Suprapubic skin (tissue), 4 donors: ENCODE measurements around the gene TRPC4. TPM values are rescaled to one million over a fixed set of nuclear protein-coding genes. Genes with fewer than 3 reads are reported as not detected.

ENCODE experiments used
- DNase-seq, 2 donors: peaks; one replicate each; pipeline ENCODE4 v3.0.0-alpha.2; 2019; ENCODE audit warnings: low spot score in 2 of 2
- H3K27ac ChIP-seq: fragments of 200-600 bp; sonication (generic); one replicate; pipeline ENCODE4 v1.5.1; 2019
- H3K27me3 ChIP-seq: fragments of 200-600 bp; sonication (generic); one replicate; pipeline ENCODE4 v1.5.1; 2019
- H3K36me3 ChIP-seq: fragments of 200-600 bp; sonication (generic); one replicate; pipeline ENCODE4 v1.5.1; 2019
- H3K4me1 ChIP-seq: fragments of 200-600 bp; sonication (generic); one replicate; pipeline ENCODE4 v1.5.1; 2019
- H3K4me3 ChIP-seq: fragments of 200-600 bp; sonication (generic); one replicate; pipeline ENCODE4 v1.5.1; 2019; ENCODE audit warnings: mild to moderate bottlenecking
- H3K9me3 ChIP-seq: fragments of 200-600 bp; sonication (generic); one replicate; pipeline ENCODE4 v1.5.1; 2019
- EP300 ChIP-seq: sonication (generic); formaldehyde crosslinking; IDR thresholded peaks from one replicate; pipeline ENCODE4 v1.6.1; 2017; ENCODE audit warnings: antibody characterized with exemption
- POLR2A ChIP-seq, 2 donors: fragments of 450-650 bp; IDR thresholded peaks; one replicate each; pipeline ENCODE4 v1.6.1; 2017; ENCODE audit warnings: antibody characterized with exemption in 2 of 2, mild to moderate bottlenecking in 2 of 2, moderate library complexity in 2 of 2
- POLR2AphosphoS5 ChIP-seq, 3 donors: sonication (generic); formaldehyde crosslinking; IDR thresholded peaks; one replicate each; pipeline ENCODE4 v1.6.1; 2017; ENCODE audit warnings: antibody characterized with exemption in 3 of 3
- WGBS: methylation state at CpG from one replicate; pipeline ENCODE4 v1.1.5; 2018; 5-methylcytosine and 5-hydroxymethylcytosine counted together
- total RNA-seq, 4 donors: library from RNA; depleted of rRNA; stranded (reverse); fragments of >200 nt; gene quantifications; one replicate each; pipeline ENCODE4 v1.1.0, GENCODE V29; 2016
- TF ChIP-seq, protein P1 (sequence below), 2 donors: fragments of 200-600 bp in 1 of 2; fragments of 450-650 bp in 1 of 2; sonication (generic) in 1 of 2; IDR thresholded peaks; one replicate each; pipeline ENCODE4 v1.5.1; 2016 to 2019; ENCODE audit warnings: antibody characterized with exemption in 2 of 2, mild to moderate bottlenecking in 1 of 2, moderate library complexity in 1 of 2

The TRPC4 gene
- total RNA-seq, 4 donors from 2014 or later = 0.32 TPM; not detected in 3

GRCh38 chr13:37651891-37652290 lies 217.7 kb downstream of the TRPC4 start:
- WGBS = 100% methylated on average over 1 of the region's 1 CpG
- DNase-seq = no peak
- H3K27me3 ChIP-seq = no peaks in the 10 kb centered on the region
- no peak overlapping the region for H3K27ac ChIP-seq
- no peaks in the 10 kb centered on the region for H3K9me3 ChIP-seq
- TF ChIP-seq POLR2AphosphoS5 (IDR thresholded peaks at IDR 0.05) (no peak), POLR2A (IDR thresholded peaks at IDR 0.05) (no peak), EP300 (no peak)
- TF ChIP-seq, protein P1, sequence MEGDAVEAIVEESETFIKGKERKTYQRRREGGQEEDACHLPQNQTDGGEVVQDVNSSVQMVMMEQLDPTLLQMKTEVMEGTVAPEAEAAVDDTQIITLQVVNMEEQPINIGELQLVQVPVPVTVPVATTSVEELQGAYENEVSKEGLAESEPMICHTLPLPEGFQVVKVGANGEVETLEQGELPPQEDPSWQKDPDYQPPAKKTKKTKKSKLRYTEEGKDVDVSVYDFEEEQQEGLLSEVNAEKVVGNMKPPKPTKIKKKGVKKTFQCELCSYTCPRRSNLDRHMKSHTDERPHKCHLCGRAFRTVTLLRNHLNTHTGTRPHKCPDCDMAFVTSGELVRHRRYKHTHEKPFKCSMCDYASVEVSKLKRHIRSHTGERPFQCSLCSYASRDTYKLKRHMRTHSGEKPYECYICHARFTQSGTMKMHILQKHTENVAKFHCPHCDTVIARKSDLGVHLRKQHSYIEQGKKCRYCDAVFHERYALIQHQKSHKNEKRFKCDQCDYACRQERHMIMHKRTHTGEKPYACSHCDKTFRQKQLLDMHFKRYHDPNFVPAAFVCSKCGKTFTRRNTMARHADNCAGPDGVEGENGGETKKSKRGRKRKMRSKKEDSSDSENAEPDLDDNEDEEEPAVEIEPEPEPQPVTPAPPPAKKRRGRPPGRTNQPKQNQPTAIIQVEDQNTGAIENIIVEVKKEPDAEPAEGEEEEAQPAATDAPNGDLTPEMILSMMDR (IDR thresholded peaks at IDR 0.05) = no peak
- no peaks in the 10 kb centered on the region for H3K36me3 ChIP-seq
- H3K4me3 ChIP-seq = no peak overlapping the region
- H3K4me1 ChIP-seq = no peaks in the 10 kb centered on the region

DNA sequence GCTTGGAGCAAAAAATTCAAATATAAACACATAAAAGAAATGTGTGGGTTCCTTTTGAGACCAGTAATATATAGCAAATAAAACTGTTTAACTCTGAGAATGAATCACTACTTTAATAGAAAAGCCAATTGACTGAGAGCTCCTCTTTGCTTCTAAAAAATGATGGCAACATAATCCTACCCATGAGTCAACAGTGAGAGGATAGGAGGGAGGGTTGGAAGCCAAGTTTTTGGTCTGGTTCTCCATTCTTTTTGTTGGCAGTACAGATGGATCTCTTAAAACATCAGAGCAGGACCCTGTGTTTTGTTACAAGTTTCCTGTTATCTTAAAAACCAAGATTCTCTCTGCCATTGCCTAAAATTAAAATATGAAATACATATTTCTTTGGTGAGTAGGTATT lies 221.0 kb downstream of the TRPC4 start:
- DNase-seq = no peak
- H3K4me3 ChIP-seq = no peak overlapping the region
- no peaks in the 10 kb centered on the region for H3K9me3 ChIP-seq
- H3K4me1 ChIP-seq = no peaks in the 10 kb centered on the region
- no peak for TF ChIP-seq EP300
- TF ChIP-seq POLR2A (IDR thresholded peaks at IDR 0.05) = no peak
- no peak for TF ChIP-seq POLR2AphosphoS5 (IDR thresholded peaks at IDR 0.05)
- TF ChIP-seq, protein P1 (IDR thresholded peaks at IDR 0.05) = no peak
- no peaks in the 10 kb centered on the region for H3K27me3 ChIP-seq
- no peaks in the 10 kb centered on the region for H3K36me3 ChIP-seq
- no peak overlapping the region for H3K27ac ChIP-seq

- Histone ChIP-seq H3K27ac (no peak overlapping the region), H3K9me3 (no peaks in the 10 kb centered on the region), H3K36me3 (no peaks in the 10 kb centered on the region), H3K4me1 (no peaks in the 10 kb centered on the region), H3K27me3 (no peaks in the 10 kb centered on the region), H3K4me3 (no peak overlapping the region)
- DNase-seq = no peak
- no peak for TF ChIP-seq EP300
- WGBS = 71% methylated on average over 5 of the region's 5 CpGs
These were observed 222.4 kb downstream of the TRPC4 start for GRCh38 chr13:37647031-37647650.

DNA sequence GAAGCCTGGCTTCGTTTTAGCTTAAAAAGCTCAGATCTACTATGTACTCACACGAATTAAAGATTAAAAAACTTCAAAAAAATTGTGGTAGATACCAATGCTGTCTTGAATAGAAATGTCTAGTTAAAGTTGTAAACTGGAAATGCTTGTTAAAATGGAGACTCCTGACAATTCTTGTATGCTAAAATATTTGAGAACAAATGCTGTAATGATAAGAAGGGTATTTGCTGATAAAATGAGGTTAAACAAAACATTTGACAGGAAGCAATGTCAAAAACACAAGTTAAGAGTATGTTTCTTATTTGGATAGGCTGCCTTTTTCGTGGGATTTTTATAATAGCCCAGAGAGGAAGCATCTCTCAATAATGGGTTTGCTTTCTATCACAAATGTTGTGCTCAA lies 223.0 kb downstream of the TRPC4 start:
- no peak overlapping the region for H3K4me3 ChIP-seq
- no peak for TF ChIP-seq EP300
- no peak for TF ChIP-seq POLR2AphosphoS5 (IDR thresholded peaks at IDR 0.05)
- no peak for TF ChIP-seq POLR2A (IDR thresholded peaks at IDR 0.05)
- TF ChIP-seq, protein P1 (IDR thresholded peaks at IDR 0.05) = no peak
- WGBS = 66% methylated on average over 3 of the region's 3 CpGs
- DNase-seq = no peak
- no peaks in the 10 kb centered on the region for H3K36me3 ChIP-seq
- no peaks in the 10 kb centered on the region for H3K4me1 ChIP-seq
- no peaks in the 10 kb centered on the region for H3K27me3 ChIP-seq
- H3K9me3 ChIP-seq = no peaks in the 10 kb centered on the region
- H3K27ac ChIP-seq = no peak overlapping the region

DNA sequence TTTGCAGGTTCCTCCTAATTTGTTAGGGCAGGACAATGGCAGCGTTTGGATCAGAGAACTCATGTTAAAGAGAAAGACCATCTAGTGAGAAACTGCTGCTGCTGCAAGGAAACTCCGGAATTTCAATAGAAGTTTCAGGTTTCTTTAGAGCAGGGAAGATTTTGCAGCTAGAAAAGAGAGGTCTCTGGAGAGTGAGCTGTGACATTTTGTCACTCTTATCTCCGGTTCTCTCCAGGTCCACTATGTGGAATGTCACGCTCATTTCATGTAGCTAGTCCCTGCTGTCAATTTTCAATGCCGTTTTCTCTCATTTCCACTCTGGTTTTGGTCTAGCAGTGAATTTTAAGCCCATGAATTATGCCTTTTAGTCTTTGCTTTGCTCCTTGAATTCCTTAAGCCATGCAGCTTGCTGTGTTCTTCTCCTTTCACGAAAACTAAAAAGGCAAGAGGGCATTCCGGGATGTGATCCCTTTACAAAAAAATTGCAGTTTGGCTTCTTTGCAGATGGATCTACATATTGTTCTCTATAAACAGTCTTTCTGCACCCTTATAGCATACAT lies 224.3 kb downstream of the TRPC4 start:
- TF ChIP-seq POLR2A (IDR thresholded peaks at IDR 0.05) (no peak), POLR2AphosphoS5 (IDR thresholded peaks at IDR 0.05) (no peak), EP300 (no peak)
- TF ChIP-seq, protein P1 (IDR thresholded peaks at IDR 0.05) = no peak

More for the DNA sequence above, 224.3 kb downstream of the TRPC4 start:
- Histone ChIP-seq H3K36me3 (no peaks in the 10 kb centered on the region), H3K4me1 (no peaks in the 10 kb centered on the region), H3K27me3 (no peaks in the 10 kb centered on the region), H3K9me3 (no peaks in the 10 kb centered on the region), H3K27ac (no peak overlapping the region), H3K4me3 (no peak overlapping the region)
- 46% methylated on average over 7 of the region's 7 CpGs for WGBS
- DNase-seq = no peak
